Astrocyte of the spinal cord (primary cell): Measurements from ENCODE around the gene ARHGAP6.

Source experiments
- DNase-seq: peaks from one replicate; pipeline ENCODE4 v3.0.0; 2011; ENCODE audit warnings: low read depth, low spot score
- H3K4me3 ChIP-seq: 2 replicates; pipeline ENCODE4 v1.5.1; 2011; ENCODE audit warnings: low read depth, mild to moderate bottlenecking, low read length, moderate library complexity
- CTCF ChIP-seq: IDR thresholded peaks from 2 replicates; pipeline ENCODE4 v1.5.1; 2012; ENCODE audit warnings: low read depth, mild to moderate bottlenecking, low read length, inconsistent platforms
- in situ Hi-C: cut with HindIII; loops from 2 replicates; pipeline ENCODE4 v1.10.0; 2017; ENCODE audit warnings: low sequenced_read_pairs

Gene ARHGAP6

DNA sequence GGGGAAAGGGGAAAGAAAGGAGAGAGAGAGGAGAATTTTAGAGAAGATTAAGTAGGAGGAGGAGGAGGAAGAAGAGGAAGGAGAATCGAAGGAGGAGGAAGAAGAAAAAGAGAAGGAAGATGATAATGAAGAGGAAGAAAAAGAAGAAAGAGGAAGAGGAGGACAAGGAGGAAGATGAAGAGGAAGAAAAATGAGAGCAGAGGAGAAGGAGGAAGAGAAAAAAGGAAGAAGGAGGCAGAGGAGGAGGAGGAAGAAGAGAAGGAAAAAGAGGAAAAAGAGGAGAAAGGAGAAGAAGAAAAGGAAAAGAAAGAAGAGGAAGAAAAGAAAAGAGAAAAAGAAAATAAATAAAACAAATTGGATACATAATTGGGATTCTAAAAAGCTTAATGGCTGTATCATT is 181.4 kb downstream of the ARHGAP6 start:
- TF ChIP-seq CTCF, result no peak
- no peak for DNase-seq
- in situ Hi-C loops, result no loop called here
- no peak overlapping the region for H3K4me3 ChIP-seq

DNA sequence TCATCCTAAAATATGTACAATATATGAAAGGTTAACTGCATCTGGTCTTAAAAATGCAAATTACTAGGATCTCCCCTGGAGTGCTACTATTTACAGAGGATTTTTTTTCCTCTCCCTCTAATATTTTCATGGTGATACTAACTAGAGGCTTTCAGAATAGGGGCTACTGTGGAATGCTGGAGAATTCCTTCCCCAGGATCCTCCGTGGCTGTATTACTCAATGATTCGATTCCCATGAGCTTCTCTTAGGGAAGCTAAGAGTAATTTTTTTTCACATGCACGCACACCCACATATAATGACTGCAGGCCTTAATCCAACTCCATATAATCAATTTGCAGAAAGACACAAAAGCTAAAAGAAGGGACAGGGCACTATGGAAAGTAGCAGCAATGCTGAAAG is 184.7 kb downstream of the ARHGAP6 start:
- H3K4me3 ChIP-seq, result no peak overlapping the region
- in situ Hi-C loops, result no loop called here
- DNase-seq, result peak; percentile 20
- no peak for TF ChIP-seq CTCF

GRCh38 chrX:11480626-11481025 is 185.1 kb downstream of the ARHGAP6 start:
- in situ Hi-C loops, result no loop called here
- peak; percentile 52 for DNase-seq
- TF ChIP-seq CTCF, result no peak
- H3K4me3 ChIP-seq, result no peak overlapping the region

- no peak for TF ChIP-seq CTCF
- no peak overlapping the region for H3K4me3 ChIP-seq
- in situ Hi-C loops, result no loop called here
- DNase-seq, result peak; percentile 5
Observed at GRCh38 chrX:11478911-11479310, 186.8 kb downstream of the ARHGAP6 start.

DNA sequence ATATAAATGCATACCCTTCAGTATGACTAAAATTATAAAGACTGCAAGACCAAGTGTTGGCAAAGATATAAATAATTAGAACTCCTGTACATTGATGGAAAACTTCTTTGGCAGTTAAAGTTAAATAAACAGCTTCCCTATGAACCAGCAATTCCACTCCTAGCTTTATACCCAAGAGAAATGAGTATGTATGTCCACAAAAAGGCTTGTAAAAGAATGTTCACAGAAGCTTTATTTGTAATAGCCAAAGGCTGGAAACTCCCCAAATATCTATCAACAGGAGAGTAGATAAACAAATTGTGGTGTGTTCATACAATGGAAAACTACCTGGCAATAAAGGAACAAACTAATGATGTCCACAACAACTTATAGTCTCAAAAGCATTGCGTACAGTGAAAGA is 187.7 kb downstream of the ARHGAP6 start:
- in situ Hi-C loops, result no loop called here
- no peak for DNase-seq
- no peak overlapping the region for H3K4me3 ChIP-seq
- TF ChIP-seq CTCF, result no peak

DNA sequence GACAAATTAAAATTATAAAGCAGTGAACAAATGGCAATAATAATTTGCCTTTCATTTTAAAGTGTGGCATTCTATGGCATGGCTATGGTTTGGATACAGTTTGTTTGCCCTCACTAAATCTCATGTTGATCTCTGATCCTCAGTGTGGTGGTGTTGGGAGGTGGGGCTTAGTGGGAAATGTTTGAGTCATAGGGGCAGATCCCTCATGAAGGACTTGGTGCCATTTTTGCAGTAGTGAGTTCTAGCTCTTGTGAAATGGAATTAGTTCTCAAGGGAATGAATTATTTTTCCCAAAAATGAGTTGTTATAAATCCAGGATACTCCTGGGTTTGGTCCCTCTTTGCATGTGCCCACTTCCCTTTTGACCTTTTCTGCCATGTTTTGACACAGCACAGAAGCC is 191.1 kb downstream of the ARHGAP6 start:
- DNase-seq, result no peak
- no peak overlapping the region for H3K4me3 ChIP-seq
- TF ChIP-seq CTCF, result no peak
- in situ Hi-C loops, result no loop called here

GRCh38 chrX:11474021-11474420 is 191.7 kb downstream of the ARHGAP6 start:
- no peak for TF ChIP-seq CTCF
- in situ Hi-C loops, result no loop called here
- no peak overlapping the region for H3K4me3 ChIP-seq

More at GRCh38 chrX:11474021-11474420, 191.7 kb downstream of the ARHGAP6 start:
- DNase-seq, result no peak
